Hippocampal formation (tissue), 2 donors: ENCODE measurements around the gene SNRK.

ENCODE experiments used
- DNase-seq, 2 donors: peaks; one replicate each; lab custom pipeline; 2025; lab: John Stamatoyannopoulos, UW

Gene SNRK

DNA sequence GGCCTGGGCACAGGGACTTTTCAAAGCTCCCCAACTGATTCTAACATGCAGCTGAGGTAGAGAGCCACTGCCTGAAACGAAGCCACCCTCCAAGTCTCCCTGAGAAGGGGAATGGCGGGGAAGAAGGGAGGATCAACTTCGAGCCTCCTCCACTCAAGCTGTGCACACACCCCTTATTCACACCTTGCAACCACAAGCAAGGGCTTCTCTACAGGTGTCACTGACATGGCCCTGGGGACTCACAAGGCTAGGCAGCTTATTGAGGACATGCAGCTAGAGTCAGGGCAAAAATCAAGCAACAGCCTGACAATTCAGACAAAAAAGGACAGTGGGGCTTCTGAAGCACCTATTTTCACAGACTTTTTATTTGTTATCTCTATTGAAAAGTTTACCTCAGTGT, 85.2 kb downstream of the SNRK start:
- DNase-seq = no peak

DNA sequence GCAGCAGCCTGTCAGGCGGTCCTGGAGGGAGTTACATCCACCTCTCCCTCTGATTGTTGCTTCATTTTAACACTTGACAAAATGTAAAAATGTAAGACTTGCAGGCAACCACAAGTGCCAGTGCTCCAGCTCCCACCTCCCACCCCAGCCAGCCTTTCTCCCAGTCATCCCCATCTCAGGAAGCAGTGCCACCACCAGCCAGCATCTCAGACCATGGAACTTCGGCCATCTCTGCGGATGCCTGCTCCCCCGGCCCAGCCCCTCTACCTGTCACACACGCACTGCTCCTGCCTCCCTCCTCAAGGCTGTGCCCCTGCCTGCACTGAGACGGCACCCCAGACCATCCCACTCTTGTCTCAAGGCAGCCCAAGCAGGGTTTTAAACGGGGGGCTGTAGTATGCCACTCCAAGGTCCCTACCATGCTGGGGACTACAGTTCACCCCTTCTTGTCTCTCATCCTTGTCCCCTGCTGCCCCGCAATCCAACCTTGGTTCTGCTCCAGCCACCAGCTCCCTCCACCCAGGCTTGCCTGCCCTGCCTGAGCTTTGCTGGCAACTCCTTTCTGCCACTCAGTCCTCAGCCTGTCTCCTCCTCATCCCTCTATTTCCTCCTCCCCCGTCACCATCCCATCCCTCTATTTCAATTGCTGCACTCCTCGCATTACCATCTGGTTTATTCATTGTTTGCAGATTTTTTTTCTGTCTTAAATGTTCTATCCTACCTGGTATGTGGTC, 85.8 kb downstream of the SNRK start:
- no peak for DNase-seq

DNA sequence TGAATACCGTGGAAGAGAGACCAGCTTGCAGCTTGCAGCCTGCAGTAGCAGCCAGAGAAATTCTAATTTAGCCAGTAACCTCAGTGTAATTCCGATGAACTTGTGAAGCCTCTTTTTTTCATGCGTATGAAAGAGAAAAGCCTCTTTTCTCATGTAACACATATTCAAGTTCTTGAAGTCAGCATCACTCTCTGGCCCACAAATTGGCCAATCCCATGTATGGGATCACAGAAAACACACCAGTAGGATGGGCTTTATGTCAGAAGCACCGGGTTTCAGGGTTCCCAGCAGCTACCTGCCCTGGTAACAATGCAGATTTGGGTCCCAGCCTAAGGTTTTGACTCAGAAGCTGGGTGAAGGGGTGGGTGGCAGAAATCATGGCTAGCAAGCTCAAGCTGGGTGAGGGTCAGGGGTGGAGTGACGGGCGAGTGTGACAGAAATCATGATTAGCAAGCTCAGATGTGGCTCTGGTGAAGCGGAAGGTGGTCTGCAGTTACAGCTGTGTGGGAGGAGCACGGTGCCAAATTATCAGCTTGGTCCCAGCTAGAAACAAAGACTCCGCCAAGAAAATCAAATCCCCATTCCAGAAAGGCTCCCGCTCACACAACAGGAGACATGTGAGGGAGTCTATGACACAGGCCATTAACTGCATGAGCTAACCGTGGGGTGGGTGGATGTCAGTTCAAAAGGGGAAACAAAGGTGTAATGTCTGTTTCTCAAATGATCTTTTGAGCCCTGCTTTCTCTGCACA, 86.6 kb downstream of the SNRK start:
- no peak for DNase-seq

DNA sequence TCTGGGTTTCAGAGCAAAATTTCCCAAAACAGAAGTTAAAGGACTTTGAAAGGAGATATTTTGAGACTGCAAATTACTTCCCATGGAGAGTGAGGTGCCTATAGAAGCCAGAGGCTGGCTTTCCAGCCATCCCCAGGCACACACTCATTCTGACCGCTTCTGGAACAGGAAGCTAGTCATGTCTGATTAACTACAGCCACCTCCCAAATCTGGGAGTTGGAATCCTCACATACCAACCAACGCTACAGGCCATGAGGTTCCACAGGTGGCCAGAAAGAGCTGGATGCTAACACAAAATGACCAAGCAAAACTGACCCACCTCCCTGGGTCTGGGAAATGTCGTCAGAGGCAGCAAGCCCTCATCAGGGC, 87.2 kb downstream of the SNRK start:
- DNase-seq = no peak

DNA sequence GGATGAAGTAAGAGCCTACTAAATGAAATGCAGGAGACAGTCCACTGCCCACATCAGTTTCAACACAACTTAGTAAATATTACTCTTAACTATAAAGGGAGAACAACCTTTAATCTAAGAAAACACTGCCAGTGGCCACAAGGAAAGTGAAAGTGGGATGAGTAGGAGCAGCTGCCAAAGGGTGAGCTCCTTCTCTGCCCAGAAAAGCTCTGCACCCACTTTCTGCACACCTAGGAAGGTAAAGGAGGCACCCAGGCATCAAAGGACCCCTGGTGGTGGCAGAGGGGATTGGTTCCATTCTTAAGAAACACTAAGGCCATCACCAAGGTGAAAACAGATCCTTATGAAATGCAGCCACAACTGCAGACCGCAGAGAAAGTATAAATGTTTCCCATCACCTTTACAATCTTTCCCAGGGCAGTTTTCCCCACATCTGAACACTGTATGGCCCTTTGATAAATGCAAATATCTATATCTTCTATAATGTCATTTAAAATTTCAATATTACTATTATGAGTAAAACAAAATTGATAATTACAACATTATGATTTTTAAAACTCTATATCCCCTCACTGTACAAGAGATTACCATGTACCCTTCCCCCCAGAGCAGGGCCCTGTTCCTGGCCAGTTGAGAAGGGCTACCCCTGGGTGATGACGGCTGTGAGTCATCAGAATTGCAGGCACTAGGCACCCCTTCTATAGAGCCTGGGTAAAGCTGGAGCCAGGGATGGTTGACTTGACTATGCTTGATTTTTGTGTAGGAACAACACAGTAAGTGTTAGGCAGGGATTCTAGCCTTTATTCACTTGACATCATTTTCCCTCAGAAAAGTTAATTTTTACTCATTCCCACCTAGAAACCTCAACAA, 92.0 kb downstream of the SNRK start:
- no peak for DNase-seq

DNA sequence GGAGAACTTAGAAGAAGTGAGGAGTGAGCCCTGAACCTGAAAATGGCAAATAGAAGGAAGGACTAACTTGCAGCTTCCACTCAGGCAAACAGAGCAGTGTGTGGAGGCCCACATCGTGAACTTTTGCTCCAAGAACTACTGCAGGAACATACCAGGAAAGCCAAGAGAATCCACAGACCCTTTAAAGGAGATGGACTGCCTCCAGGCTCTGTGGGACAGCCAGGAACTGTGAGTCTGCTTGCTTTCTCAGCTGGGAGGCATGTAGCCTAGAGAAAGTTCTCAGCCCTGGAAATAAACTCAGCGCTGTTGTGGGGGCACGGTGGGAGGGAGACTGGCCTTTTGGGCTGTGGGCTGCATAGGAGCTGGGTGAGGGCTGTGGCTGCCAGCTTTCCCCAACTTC, 93.0 kb downstream of the SNRK start:
- no peak for DNase-seq

DNA sequence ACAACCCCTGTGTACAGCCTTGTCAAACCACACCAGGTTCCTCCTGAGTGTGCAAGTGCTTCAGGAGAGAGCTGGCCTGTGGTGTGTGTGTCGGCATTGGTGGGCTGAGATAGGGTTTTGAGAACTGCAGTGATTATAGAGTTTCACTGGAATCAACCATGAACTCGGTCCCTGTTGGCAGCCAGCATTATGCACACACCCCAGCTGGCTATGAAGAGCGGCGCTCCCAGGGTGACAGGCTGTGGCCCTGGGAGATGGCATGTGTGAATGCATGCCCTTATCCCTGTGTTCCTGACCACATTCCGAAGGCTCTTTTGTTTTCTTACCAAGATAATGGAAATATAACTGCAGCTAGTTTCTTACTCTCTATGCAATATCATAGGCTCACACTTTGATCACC, 101.8 kb downstream of the SNRK start:
- no peak for DNase-seq

DNA sequence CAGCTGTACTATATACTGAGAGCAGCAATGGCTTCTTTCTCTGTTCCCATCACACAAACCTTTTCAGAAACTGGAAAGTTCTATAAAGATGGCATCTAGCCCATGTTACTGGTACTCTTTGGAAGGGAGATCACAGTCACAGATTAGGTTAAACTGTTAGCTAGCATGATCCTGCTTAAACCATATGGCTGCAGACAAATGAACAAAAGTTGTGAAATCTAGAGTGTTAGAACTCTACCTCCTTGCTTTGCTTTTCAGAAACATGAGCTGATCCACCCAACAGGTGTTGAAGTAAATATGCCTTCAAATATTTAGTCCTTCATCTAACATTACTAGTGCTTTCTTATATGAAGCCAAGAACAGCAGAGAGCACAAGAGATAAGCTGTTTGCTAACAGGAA, 102.6 kb downstream of the SNRK start:
- DNase-seq = no peak

DNA sequence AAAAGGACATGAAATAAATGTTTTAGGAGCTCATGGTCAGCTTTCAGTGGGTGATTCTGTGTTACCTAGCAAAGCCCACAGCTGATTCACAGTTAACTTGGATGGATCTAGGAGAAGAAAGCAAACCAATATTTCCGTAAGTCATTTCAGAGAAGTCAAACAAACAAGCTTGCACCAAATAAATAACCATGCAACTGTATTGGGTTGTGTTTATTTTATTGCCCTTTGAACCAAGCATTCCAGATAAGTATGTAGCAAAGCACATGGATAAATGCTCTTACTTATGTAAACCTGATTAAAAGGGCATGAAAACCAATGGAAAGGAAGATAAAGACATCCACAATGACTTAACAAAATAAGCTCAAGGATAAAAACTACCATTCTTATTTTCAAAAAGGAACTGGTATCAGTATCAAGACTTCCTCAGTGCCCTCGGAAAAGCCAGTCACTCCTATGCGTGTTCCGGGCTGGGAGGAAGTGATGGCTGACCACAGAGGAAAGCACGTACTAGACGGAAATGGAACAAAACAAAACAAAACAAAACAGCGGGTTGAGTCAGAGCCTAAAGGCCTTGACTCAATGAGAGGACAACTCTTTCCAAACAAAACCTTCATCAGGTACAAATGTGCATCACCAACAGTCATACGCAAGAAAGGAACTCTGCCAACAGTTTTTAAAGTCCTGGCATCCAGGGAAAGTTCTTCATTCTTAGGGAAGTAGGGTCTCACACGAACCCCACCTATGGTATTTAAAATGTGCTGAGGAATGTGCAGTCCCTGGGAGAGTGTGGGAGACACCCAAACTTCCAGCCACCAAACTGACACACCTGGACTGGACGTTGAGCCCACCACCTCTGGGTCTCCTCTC, 103.3 kb downstream of the SNRK start:
- DNase-seq = no peak

DNA sequence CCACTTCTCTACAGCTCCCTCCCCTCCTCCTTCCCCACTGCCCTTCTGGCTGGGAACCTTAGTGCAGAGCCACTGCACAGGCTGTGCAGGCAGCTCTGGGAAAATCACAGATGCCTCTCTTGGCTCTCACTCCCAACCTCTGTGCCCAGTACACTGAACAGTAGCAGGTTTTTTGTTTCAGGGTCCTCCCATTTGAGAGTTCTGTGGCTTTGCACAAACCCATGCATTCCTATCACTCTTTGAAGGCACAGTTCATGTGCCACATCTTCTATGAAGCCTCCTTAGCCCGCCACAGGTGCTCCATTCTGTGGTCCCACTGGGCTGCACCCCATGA, 103.9 kb downstream of the SNRK start:
- no peak for DNase-seq

DNA sequence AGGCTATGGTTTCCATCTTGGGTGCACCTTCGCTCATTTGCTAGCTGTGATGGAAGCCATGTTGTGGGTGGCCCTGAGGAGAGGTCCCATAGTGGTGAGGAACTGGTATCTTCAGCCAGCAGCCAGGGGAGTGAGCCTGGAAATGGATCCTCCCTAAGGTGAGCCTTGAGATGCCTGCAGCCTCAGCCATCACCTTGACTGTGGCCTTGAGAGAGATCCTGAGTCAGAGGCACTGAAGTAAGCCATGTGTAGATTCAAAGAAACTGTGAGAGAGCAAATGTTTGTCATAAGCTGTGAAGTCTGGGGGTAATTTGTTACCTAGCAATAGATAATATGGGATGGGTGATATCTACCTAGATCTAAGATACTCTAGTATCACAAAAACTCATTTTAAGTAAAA, 105.3 kb downstream of the SNRK start:
- DNase-seq = no peak

DNA sequence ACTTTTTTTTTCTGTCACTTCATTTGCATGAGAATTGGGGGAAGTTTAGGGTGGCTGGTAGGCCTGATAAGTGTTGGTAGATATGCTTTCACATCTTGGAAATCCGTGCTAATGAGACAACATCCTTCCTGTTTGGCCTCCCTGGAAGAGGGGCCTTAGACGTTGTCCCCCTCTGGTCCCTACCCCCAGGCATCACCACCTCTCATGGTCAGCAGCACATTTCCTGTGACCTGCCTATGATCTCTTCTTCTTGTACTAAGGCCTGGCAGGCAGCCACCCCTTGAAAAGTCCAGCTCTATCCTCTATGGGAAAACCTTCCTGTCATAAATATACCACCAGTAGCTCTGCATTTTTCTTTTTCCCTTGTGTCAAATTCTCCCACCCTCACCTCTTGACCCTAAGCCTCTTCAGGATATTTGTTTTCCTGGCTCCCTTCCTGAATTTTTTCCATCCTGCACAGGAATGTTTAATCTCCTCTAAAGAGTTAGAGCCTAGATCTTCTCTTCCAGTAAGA, 107.8 kb downstream of the SNRK start:
- DNase-seq = no peak

DNA sequence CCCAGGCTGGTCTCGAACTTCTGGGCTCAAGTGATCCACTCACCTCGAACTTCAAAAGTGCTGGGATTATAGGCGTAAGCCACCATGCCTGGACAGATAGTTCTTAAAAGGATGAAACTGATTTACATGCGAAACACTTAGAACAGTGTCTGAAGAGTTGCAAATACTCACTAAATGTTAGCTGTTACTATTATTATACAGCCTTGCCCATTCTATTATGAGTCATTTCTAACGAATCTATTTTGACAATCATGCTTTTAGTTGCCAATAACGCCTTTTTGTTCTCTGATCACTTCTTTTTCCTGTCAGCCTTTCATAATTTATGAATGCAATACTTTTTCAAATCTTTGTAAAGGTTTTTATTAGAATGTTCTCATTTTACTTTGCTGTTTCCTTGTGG, 112.7 kb downstream of the SNRK start:
- no peak for DNase-seq

DNA sequence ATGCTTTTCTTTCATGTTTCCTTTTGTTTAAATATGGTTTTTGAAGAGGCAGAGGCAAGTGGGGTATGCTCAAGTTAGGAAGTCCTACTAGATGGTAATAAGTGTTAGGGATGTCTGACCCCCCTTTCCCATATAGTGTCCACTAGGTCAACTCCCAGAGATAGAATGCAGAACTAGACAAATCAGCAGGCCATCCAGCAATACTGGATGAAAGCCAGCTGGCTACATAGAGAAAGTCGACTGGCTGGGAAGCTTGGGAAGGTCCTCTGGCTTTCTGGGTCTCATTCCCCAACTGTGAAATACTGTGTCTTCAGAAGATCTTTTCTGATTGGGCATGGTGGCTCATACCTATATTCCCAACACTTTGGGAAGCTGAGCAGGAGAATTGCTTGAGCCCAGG, 113.8 kb downstream of the SNRK start:
- no peak for DNase-seq
